HepG2 (cell line): ENCODE data around the gene SLC26A2. TPM values are rescaled to one million over a fixed set of nuclear protein-coding genes. Genes with fewer than 3 reads are reported as not detected.

Source experiments
- ATAC-seq: fragments of 200-7000 bp; cut with Tn5 transposase; 3 replicates; pipeline ENCODE4 v1.9.1; 2020; ENCODE audit warnings: mild to moderate bottlenecking, moderate library complexity
- BruUV-seq: library from RNA; stranded (reverse); fragments of 400-500 nt; replicated peaks from 2 replicates; lab custom pipeline; 2021; lab: Mats Ljungman, UMichigan
- CTCF ChIA-PET: fragments of 300-600 bp; formaldehyde crosslinking; extraction: SDS; loops from one replicate; lab custom pipeline; 2021; ENCODE audit warnings: low total read pairs, inconsistent platforms, low intra/inter-chr PET ratio; lab: Yijun Ruan, JAX
- POLR2A ChIA-PET: fragments of 350-600 bp; sonication (Branson Sonifier 250); formaldehyde crosslinking; loops from one replicate; lab custom pipeline; 2020; ENCODE audit warnings: antibody characterized with exemption, inconsistent platforms; lab: Yijun Ruan, JAX
- DNase-seq: peaks from one replicate; pipeline ENCODE4 v3.0.0-alpha.2; 2015; ENCODE audit warnings: low spot score
- FAIRE-seq: peaks from 3 replicates; lab custom pipeline; 2011; peaks lifted over from hg19 to GRCh38; lab: Jason Lieb, UNC
- H2AFZ ChIP-seq: one replicate; pipeline ENCODE4 v1.6.1; 2011; ENCODE audit warnings: low read length, inconsistent platforms
- H3K27ac ChIP-seq: fragments of 300-600 bp; 3 replicates; pipeline ENCODE4 v1.8.0; 2011; ENCODE audit warnings: mixed run types, mild to moderate bottlenecking, mixed read lengths, low read length, inconsistent platforms; ENCODE audit not compliant: insufficient read depth; ENCODE audit errors: extremely low read length
- H3K27me3 ChIP-seq, 2 experiments: fragments of 200-600 bp in 1 of 2; 2 replicates in 1 of 2; 3 replicates in 1 of 2; pipeline versions ENCODE4 v1.6.0 to v1.8.0; 2011; ENCODE audit warnings: low read length in 2 of 2, mild to moderate bottlenecking in 2 of 2, moderate library complexity in 2 of 2, inconsistent platforms in 1 of 2; ENCODE audit not compliant: insufficient read depth in 2 of 2, control insufficient read depth in 1 of 2
- H3K36me3 ChIP-seq, 2 experiments: fragments of 200-600 bp in 1 of 2; replicated peaks in 1 of 2; 2 replicates in 1 of 2; 3 replicates in 1 of 2; pipeline versions ENCODE4 v1.5.1 to v1.8.0; 2011; ENCODE audit warnings: low read length in 2 of 2, inconsistent platforms in 1 of 2; ENCODE audit not compliant: insufficient read depth in 2 of 2, control insufficient read depth in 1 of 2
- H3K4me1 ChIP-seq: 2 replicates; pipeline ENCODE4 v1.5.1; 2012; ENCODE audit warnings: low read length, inconsistent platforms; ENCODE audit not compliant: insufficient read depth
- H3K4me2 ChIP-seq: 2 replicates; pipeline ENCODE4 v1.6.0; 2011; ENCODE audit warnings: low read depth, low read length, inconsistent platforms
- H3K4me3 ChIP-seq, 3 experiments: fragments of 200-600 bp in 1 of 3; sonication (generic), shearing (Covaris generic) in 1 of 3; replicated peaks in 1 of 3; 2 replicates each; pipeline ENCODE4 v1.5.1; 2011 to 2016; ENCODE audit warnings: low read length in 3 of 3, inconsistent platforms in 2 of 3, low read depth in 2 of 3, mild to moderate bottlenecking in 2 of 3, control low read depth in 1 of 3, mixed read lengths in 1 of 3; ENCODE audit not compliant: insufficient read depth in 1 of 3
- H3K79me2 ChIP-seq: one replicate; pipeline ENCODE4 v1.6.1; 2011; ENCODE audit warnings: low read length, inconsistent platforms; ENCODE audit not compliant: insufficient read depth
- H3K9ac ChIP-seq: 2 replicates; pipeline ENCODE4 v1.6.0; 2011; ENCODE audit warnings: mild to moderate bottlenecking, low read depth, low read length, inconsistent platforms; ENCODE audit not compliant: insufficient read depth
- H3K9me3 ChIP-seq: 2 replicates; pipeline ENCODE4 v1.5.1; 2012; ENCODE audit warnings: mild to moderate bottlenecking, low read length
- H4K20me1 ChIP-seq: 2 replicates; pipeline ENCODE4 v1.6.0; 2011; ENCODE audit warnings: inconsistent platforms, mild to moderate bottlenecking, low read length, moderate library complexity; ENCODE audit not compliant: insufficient read depth
- BCLAF1 ChIP-seq: fragments of 450-650 bp; IDR thresholded peaks from 2 replicates; pipeline ENCODE4 v1.6.1; 2017; ENCODE audit warnings: mild to moderate bottlenecking
- CEBPB ChIP-seq: IDR thresholded peaks from 2 replicates; pipeline ENCODE4 v1.6.1; 2011; ENCODE audit warnings: low read depth, low read length, improper control_type of control experiment, borderline replicate concordance
- CENPT ChIP-seq: sonication (generic); formaldehyde crosslinking; IDR thresholded peaks from 2 replicates; pipeline ENCODE4 v1.8.0; 2022; ENCODE audit warnings: low read depth, mild to moderate bottlenecking, moderate library complexity, missing genetic modification reagents
- EZH2 ChIP-seq: conservative IDR thresholded peaks from 2 replicates; pipeline ENCODE4 v1.6.1; 2012; ENCODE audit warnings: mild to moderate bottlenecking, low read depth, low read length, moderate library complexity
- GATAD2A ChIP-seq: IDR thresholded peaks from 2 replicates; pipeline ENCODE4 v1.6.1; 2016
- HNRNPLL ChIP-seq: fragments of 200-400 bp; formaldehyde crosslinking; IDR thresholded peaks from 2 replicates; pipeline ENCODE4 v1.6.1; 2017; ENCODE audit warnings: mild to moderate bottlenecking, low read depth, low read length; ENCODE audit not compliant: poor library complexity, severe bottlenecking
- ISX ChIP-seq: sonication (generic); formaldehyde crosslinking; conservative IDR thresholded peaks from 2 replicates; pipeline ENCODE4 v1.5.0; 2020; ENCODE audit warnings: missing genetic modification reagents
- NR2C2 ChIP-seq: sonication (generic); formaldehyde crosslinking; IDR thresholded peaks from 2 replicates; pipeline ENCODE4 v1.4.0; 2020; ENCODE audit warnings: missing genetic modification reagents, mild to moderate bottlenecking, moderate library complexity, borderline replicate concordance
- PHF8 ChIP-seq: sonication (generic); formaldehyde crosslinking; IDR thresholded peaks from 2 replicates; pipeline ENCODE4 v1.5.0; 2020; ENCODE audit warnings: missing genetic modification reagents
- SOX13 ChIP-seq, 3 experiments: fragments of 450-650 bp in 1 of 3; sonication (generic) in 1 of 3; formaldehyde crosslinking in 1 of 3; IDR thresholded peaks in 2 of 3; conservative IDR thresholded peaks in 1 of 3; 2 replicates each; pipeline versions ENCODE4 v1.5.0 to v1.6.1; 2016 to 2020; ENCODE audit warnings: antibody characterized with exemption in 1 of 3, mild to moderate bottlenecking in 1 of 3, missing compliant biosample characterization in 1 of 3, missing genetic modification reagents in 1 of 3, moderate library complexity in 1 of 3
- ZNF562 ChIP-seq: sonication (generic); formaldehyde crosslinking; IDR thresholded peaks from 2 replicates; pipeline ENCODE4 v1.8.0; 2022; ENCODE audit warnings: missing genetic modification reagents, borderline replicate concordance
- WGBS: methylation state at CpG from one replicate; pipeline ENCODE4 v1.1.6; 2017; ENCODE audit warnings: low lambda C conversion rate; 5-methylcytosine and 5-hydroxymethylcytosine counted together
- in situ Hi-C: cut with HindIII; loops from 2 replicates; pipeline ENCODE4 v1.10.0; 2017; ENCODE audit warnings: low pct_unique_long_range_greater_than_20kb; ENCODE audit not compliant: extremely low pct_ligation_motif_present
- intact Hi-C: fragments of 100-400 bp; cut with micrococcal nuclease; formaldehyde crosslinking; loops from one replicate; pipeline ENCODE4 v1.10.0; 2022; ENCODE audit not compliant: unreplicated experiment
- polyA plus RNA-seq, 8 experiments: library from polyadenylated mRNA; depleted of rRNA in 3 of 8; stranded (reverse) in 7 of 8; unstranded in 1 of 8; fragments of >200 nt; fragmentation: Illumina TruSeq in 4 of 8; extraction: Trizol in 4 of 8; gene quantifications; 2 replicates each; pipeline versions ENCODE4 v1.2.1 to v1.2.3, GENCODE V29; 2011 to 2016; ENCODE audit warnings: low read depth in 4 of 8, missing spikeins in 1 of 8, mixed read lengths in 1 of 8; ENCODE audit not compliant: insufficient read depth in 1 of 8
- total RNA-seq, 5 experiments: library from RNA; depleted of rRNA; stranded (reverse); fragments of >200 nt; fragmentation: Illumina TruSeq; extraction: Trizol; gene quantifications; 2 replicates each; pipeline ENCODE4 v1.2.3, GENCODE V29; 2016; ENCODE audit warnings: low read depth in 1 of 5
- TF ChIP-seq, protein P1 (sequence below), 2 experiments: sonication (generic) in 1 of 2; formaldehyde crosslinking in 1 of 2; IDR thresholded peaks; 2 replicates each; pipeline versions ENCODE4 v1.4.0 to v1.6.1; 2018 to 2020; ENCODE audit warnings: missing genetic modification reagents in 2 of 2, borderline replicate concordance in 1 of 2, low read depth in 1 of 2, mild to moderate bottlenecking in 1 of 2, missing biosample characterization in 1 of 2
- TF ChIP-seq, protein P2 (sequence below): sonication (generic); formaldehyde crosslinking; IDR thresholded peaks from 2 replicates; pipeline ENCODE4 v1.4.0; 2020; ENCODE audit warnings: missing genetic modification reagents

Gene SLC26A2
- total and polyA plus RNA-seq, 2 of the 13 experiments (the other 11 are each of a cell fraction or from before 2014, with no cell fraction given), result 2.2 to 7.9 TPM

DNA sequence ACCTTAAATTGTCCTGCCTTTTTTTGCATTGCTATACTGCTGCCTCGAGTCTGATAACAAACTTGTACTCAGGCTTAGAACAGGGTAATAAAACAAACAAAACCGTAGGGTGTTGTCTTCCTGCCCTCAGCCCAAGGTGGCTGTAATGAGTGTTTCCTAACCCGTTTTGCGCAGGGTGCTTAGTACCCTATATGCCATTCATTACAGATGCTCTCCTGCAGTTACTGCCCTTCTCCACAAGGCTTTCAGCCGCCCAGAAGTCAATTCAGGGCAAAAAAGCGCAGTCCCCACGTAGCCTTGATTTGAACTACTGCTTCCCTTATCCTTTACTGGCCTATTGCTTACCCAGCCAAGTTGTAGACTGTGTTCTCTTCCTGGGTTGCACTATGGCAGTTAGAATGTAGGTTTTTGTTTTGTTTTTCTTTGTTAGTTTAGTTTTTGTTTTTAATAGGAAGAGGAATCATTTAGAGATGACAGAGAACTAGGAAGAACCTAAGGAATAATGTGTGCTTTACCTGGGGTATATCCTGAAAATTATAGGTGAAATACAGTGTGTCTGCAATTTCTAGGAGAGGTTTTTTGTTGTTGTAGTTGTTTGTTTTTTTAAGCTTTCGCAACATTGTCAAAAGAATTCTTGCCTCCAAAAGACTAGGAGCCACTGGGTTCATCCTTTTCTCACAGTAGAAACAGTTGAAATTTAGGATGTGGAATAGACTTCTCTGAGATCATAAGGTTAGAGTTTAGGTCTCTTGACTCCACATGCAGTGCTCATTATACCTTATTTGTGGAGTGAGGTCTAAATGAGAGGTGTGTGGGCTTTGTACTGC is 41.3 kb downstream of the SLC26A2 start (continued):
- TF ChIP-seq, protein P1, sequence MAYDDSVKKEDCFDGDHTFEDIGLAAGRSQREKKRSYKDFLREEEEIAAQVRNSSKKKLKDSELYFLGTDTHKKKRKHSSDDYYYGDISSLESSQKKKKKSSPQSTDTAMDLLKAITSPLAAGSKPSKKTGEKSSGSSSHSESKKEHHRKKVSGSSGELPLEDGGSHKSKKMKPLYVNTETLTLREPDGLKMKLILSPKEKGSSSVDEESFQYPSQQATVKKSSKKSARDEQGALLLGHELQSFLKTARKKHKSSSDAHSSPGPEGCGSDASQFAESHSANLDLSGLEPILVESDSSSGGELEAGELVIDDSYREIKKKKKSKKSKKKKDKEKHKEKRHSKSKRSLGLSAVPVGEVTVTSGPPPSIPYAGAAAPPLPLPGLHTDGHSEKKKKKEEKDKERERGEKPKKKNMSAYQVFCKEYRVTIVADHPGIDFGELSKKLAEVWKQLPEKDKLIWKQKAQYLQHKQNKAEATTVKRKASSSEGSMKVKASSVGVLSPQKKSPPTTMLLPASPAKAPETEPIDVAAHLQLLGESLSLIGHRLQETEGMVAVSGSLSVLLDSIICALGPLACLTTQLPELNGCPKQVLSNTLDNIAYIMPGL (CRISPR knock-in tag; IDR thresholded peaks at IDR 0.05; ENCODE audit: borderline replicate concordance in 1 of 2, low read depth in 1 of 2), result peak; percentile 51 to 72; a peak in 2 of 4 replicates
- no peak for TF ChIP-seq SOX13 (IDR thresholded peaks at IDR 0.05)
- TF ChIP-seq SOX13 (CRISPR knock-in tag; conservative IDR thresholded peaks at IDR 0.05 in 1 of 2, IDR thresholded peaks at IDR 0.05 in 1 of 2), result peak in 1 of 2 experiments; percentile 21; a peak in 1 of 4 replicates
- peak; percentile 10 for TF ChIP-seq HNRNPLL
- TF ChIP-seq GATAD2A (CRISPR knock-in tag), result 0 out of 2 replicates have a peak, but pooled peaks have one; percentile 11
- TF ChIP-seq, all 625 proteins: peak for 24

- Histone ChIP-seq H3K36me3 (peaks cover 25 to 52% of the 10 kb centered on the region in 2 experiments), H3K9ac (no peak overlapping the region), H3K9me3 (no peaks in the 10 kb centered on the region), H3K79me2 (peaks cover 38% of the 10 kb centered on the region), H2AFZ (no peak overlapping the region), H3K4me3 (no peak overlapping the region), H3K27ac (no peak overlapping the region), H3K4me2 (no peak overlapping the region), H4K20me1 (peaks cover 5% of the 10 kb centered on the region; the same call in 1 of the 2 replicates), H3K4me1 (peaks cover 15% of the 10 kb centered on the region), H3K27me3 (no peaks in the 10 kb centered on the region; a peak in 1 of 5 replicates)
- ChIA-PET POLR2A (interaction anchor here (1.3 kb wide), 1 partner anchor 20 kb away, joined by 3 read pairs; no protein-coding TSS in a partner anchor), CTCF (no interaction called here)
- DNase-seq (no peak), FAIRE-seq (no peak), ATAC-seq (no peak)
- 98% methylated on average over 4 of the region's 4 CpGs for WGBS
- intact Hi-C loops (no loop called here), in situ Hi-C loops (no loop called here)
- BruUV-seq, result no TSS peak
- TF ChIP-seq ISX, result no peak
- no peak for TF ChIP-seq CENPT (CRISPR knock-in tag)
- TF ChIP-seq EZH2, result no peak
- TF ChIP-seq CEBPB, result 0 out of 2 replicates have a peak, but pooled peaks have one; percentile 9
- no peak for TF ChIP-seq ZNF562 (CRISPR knock-in tag)
- no peak for TF ChIP-seq NR2C2 (CRISPR knock-in tag)
- TF ChIP-seq PHF8 (CRISPR knock-in tag), result no peak
- TF ChIP-seq, protein P2, sequence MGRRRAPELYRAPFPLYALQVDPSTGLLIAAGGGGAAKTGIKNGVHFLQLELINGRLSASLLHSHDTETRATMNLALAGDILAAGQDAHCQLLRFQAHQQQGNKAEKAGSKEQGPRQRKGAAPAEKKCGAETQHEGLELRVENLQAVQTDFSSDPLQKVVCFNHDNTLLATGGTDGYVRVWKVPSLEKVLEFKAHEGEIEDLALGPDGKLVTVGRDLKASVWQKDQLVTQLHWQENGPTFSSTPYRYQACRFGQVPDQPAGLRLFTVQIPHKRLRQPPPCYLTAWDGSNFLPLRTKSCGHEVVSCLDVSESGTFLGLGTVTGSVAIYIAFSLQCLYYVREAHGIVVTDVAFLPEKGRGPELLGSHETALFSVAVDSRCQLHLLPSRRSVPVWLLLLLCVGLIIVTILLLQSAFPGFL (CRISPR knock-in tag), result no peak
- no peak for TF ChIP-seq BCLAF1
These were observed 45.8 kb downstream of the SLC26A2 start for GRCh38 chr5:150006318-150006717.
